Activated CD4-positive, alpha-beta T cell treated with anti-CD3 and anti-CD28 coated beads for 1 hour (primary cell): ENCODE results near the gene ATG7.

Experiments
- DNase-seq: peaks from one replicate; pipeline ENCODE4 v3.0.0-alpha.2; 2020

Gene ATG7

DNA sequence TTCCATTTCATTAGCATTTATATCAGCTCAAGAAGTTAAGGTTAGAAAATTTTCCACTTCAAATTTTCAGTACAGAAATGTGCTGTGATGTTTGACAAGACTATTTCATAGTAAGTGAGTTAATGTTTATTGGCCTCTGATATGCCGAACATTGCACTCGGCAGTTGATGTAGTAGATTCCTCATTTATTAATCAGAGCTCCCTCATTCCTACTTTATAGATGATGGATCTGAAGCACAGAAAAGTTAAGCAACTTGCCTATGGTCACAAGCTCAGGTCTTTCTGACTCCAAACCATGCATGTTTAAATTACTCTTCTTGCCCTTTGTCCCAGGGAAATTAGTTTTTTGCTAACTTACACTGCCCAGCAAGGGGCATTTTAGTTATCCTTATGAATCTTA lies 92.0 kb downstream of the ATG7 start:
- no peak for DNase-seq

DNA sequence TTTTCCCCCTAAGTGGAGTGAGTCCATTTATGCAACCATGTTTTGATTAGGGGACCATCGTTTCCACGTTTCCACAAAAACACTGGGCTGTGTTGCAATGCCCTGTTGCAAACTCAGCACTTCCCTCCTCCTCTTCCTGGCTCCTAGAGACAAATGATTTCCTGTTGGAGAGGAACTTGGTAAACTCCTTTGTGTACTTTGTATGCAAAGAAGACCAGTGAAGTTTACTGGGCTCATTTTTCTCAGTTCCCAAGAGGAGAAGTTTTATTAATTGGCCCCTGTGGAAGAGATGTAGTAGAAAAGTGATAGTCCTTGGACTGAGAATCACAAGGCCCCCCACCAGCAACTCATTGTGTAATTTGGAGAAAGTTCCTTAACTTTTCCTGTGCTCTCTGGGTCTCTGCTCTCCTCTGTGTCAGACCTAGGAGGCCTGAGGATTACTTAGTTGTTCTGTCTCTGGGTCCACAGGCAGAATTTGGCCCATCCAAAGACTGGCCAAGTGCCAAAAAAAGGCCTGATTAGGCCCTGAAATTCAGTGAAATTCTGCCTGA lies 95.0 kb downstream of the ATG7 start:
- DNase-seq: no peak

DNA sequence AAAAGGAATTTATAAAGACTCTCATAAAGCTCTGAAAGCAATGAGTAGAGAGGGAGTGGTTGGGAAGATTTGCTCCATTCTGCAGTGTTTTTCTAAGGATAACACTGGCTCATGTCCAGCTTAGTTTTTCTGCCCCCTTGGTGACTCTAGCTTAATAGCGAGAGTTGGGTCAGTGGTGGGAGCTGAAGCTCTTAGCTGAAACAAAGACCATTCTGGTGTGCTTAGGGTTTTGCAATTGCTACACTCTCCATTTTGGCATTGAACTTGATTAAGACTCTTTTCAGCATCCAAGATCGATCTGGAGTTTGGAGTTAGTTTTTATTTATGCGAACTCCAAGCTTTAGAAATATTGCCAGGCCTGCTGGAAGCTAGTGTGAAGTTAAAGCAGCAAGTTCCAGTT lies 98.0 kb downstream of the ATG7 start:
- no peak for DNase-seq

DNA sequence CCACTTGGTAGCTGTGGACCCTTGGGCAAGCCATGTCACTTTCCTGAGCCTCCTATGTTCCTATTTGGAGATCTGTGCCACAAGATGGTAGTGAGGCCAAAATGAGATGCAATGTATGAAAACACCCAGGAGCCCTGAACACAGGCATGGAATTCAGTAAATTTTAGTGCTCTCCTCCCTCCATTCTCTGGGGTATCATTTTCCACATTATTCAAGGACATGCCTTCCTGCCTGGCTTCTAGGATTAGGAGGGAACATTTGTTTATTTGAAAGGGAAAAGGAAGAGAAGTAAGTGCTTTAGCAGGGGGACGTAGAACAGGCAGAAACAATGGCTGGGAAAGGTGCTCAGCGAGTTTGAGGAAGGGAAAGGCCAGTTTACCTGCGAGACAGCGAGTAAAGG lies 98.8 kb downstream of the ATG7 start:
- DNase-seq: no peak

DNA sequence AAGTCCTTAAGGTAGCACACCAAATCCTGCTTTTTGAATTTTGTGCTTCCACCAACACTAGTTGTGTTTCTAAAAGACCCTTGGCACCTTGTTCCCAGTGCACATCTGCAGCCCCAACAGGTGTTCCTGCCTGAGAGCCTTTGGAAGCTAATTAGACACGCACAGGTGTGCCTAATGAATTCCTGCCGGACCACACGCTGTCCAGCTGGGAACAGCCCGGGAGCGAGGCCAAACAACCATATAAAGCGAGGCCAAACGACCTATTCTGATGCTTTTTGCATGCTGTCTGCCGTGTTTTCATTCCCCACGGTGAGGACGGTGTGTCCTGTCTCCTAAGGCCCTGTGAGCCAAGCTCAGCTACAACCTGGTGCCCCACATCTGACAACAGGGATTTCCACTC lies 99.5 kb downstream of the ATG7 start:
- DNase-seq: no peak

DNA sequence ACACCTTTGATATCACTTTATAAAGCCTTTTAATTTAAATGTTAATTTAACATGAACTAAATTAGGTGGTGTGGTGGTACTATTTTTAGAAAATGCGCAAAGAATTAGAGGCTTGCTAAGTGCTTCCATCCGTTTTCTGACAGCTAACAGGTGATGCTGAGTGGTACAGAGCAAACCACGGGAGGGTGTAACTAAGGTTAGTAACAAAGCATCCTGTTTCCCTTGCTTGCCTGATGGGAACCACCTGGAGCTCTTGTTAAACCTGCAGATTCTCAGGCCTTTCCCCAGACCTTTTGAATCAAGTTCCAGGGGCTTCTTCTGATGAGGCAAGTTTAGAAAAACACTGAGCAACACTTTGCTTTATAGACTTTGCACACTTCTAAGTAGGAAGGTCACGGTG lies 101.0 kb downstream of the ATG7 start:
- DNase-seq: no peak

DNA sequence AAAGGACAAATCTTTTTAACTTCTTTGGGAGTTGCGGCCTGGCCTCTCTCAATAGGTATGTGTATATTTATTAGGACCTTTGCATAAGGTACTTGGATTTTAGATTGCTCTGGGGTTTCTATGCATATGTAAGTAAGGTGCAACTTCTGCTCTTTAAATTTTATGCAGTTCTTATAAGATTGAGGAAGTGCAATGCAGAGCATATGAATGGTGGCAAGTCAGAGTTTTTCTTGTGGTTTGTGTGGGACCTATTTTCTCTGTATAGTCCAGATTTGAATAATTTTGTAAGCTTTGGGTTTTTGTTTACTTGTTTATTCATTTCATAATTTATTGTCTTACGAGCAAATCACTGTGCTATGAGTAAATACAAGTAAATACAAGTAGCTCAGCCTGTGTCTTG lies 101.5 kb downstream of the ATG7 start:
- no peak for DNase-seq

DNA sequence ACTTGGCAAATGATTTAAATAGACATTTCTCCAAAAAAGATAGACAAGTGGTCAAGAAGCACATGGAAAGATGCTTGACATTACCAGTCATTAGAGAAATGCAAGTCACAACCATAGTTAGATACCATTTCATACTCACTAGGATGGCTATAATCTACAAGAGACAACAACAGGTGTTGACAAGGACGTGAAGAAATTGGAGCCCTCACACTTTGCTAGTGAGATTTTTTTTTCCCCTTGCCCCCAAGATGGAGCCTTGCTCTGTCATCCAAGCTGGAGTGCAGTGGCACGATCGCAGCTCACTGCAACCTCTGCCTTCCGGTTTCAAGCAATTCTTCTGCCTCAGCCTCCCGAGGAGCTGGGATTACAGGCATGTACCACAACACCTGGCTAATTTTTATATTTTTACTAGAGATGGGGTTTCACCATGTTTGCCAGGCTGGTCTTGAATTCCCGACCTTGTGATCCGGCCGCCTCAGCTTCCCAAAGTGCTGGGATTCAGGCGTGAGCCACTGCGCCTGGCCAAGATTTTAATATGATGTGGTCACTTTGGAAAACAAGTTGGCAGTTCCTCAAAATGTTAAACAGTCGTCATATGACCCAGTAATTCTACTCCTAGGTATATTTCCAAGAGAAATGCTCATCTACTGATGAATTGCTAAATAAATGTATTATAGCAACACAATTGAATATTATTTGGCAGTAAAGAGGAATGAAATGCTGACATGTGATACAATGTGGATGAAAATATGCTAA lies 103.3 kb downstream of the ATG7 start:
- no peak for DNase-seq

DNA sequence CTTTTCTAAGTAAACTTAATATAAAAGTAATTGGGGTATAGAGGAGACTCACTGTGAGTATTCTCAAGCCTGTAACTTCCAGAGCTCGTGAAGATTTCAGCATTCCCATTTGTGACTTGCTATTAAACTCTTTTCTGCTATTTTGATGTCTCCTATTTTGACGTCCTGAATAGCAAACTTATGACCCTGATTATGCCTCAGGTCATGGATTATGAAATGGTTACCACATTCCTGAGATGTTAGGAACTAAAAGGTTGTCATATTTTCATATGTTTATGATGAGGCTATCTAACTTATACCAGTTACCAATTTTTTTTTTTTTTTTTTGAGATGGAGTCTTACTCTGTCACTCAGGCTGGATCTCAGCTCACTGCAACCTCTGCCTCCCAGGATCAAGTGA lies 105.5 kb downstream of the ATG7 start:
- no peak for DNase-seq

DNA sequence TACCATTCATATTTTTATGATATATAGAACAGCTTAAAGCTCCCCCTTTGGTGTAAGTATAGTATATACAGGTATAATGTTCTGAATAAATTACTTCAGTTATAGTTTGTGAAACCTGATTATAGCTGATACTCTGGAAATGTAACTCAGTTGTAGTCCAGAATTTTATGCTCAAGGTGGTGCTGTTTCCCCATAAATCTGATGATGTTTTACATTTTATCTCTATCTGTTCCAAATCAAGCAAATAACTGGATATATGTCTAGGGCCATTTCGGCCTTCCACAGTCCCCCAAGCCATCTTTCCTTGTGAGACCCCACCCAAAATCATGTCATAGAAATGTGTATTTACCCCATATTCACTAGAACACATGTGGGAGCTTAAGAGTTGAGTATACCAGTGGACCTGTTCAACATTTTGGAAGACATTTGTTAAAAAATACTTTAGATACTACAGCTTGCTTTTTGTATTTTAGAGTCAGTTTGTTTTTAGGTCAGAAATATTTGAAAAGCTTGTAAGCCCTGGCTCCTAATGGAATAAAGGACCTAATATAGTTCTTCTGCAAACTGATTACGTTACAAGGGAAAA lies 107.1 kb downstream of the ATG7 start:
- DNase-seq: no peak

DNA sequence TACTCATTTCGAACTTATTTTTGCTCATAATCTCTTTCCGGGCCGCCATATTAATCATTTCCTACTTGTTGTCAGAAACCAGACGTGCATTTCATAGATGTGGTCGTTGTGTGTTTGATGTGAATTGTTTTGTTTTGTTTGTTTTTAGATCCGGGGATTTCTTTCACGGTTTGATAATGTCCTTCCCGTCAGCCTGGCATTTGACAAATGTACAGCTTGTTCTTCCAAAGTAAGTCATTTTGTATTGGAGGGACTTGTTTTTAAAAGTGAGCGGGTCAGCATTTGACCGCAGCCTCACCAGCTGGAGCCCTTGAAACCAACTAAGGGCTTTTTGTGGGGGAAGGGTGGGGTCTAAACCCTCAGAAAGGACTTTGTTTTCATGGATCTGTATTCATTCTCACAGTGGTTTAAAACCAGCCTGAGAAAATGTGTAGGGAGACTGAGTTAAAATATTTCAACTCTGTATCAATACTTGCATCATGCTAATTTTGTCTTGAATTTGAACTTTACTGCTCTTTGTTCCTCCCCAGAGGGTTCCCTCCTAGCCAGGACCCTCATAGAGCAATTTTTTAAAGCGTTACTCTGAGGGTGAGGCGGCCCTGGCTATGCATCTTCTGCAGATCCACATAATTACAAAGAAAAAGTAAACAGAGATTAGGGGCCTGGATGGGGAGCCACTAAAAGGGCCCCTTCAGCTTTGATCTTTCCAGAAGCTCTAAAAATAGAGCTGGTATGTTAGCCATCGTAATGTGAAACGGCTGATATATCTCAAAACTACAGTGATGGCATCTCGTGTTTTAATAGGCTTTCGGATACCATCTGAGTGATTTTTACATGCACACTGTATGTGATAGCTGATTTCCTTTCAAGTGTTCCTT lies 107.9 kb downstream of the ATG7 start:
- no peak for DNase-seq

DNA sequence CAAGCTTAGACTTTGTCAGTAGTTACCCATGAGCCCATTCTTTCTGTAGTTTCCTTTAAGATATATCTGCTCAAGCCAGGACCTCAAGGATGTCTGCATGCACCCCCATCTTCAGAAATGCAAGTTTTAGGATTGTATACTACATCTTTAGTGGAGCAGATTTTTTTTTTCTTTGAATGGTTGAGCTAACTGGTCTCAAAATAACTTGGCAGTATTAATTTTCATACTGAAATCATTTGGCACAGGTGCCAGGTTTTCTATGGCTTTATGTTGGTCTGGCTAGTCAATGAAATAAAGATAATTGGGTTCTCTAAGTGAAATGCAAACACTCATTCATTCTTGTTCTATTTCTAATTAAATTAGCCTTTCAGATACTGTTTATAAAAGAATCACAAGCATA lies 108.9 kb downstream of the ATG7 start:
- DNase-seq: no peak

DNA sequence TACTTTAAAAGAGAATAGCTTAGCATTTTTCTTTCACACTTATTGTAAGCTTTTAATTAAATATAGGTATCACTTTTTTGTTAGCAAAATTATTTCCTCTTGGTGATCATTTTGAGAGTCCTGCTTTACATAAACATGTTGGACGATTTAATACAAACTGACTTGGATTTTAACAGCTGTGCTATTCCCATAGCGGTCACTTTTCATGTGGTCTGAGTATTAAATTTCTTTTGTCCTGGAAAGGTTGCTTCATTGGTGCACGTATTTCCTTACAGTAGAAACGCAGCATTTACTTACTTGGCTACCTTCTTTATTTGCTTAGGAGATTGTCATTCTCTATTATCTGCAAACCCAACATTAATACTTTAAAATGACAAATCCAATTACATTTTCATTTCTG lies 109.4 kb downstream of the ATG7 start:
- DNase-seq: no peak

DNA sequence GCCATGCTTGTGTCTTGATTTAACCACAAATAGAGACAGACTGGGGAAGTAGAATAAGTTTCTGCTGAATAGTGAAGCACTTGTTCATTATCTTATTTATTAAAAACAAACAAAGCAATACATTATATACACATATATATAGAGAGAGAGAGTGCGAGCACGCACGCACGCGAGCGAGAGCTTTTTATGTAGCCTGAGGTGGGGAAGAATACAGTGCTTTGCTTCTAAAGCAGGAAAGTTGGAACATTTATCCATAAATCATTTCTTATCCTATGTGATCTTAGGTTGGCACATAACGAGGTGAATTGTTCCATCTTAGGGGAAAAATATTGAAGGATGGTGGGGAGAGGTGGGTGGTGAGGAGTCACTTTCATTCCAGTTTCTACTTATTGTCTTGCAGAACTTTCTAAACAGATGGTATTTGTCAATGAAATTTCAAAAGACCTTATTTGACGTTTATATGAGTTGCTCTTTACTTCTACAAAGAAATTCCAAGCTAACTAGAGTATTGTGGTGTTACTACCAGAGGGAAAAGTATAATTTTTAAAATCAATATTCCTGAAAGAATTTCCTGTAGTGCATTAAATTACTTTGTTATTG lies 110.0 kb downstream of the ATG7 start:
- DNase-seq: no peak

DNA sequence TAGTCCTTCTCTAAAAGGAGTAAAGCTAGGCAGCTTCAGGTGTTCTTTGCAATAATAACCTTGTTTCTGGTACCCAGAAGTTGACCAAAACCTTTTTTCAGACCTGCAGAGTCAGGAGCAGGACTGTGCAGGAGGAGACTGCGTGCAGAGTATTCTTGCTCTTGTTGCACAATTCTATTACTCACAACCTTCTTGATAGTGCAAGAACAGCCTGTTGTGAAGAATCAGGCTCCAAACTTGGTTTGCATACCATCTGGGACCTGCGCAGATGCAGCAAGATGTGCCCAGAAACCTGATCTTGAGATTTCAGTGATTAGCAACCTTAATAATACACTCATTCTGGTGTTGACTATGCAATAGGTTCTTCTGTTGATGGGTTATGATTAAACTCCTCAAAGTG lies 111.9 kb downstream of the ATG7 start:
- no peak for DNase-seq

DNA sequence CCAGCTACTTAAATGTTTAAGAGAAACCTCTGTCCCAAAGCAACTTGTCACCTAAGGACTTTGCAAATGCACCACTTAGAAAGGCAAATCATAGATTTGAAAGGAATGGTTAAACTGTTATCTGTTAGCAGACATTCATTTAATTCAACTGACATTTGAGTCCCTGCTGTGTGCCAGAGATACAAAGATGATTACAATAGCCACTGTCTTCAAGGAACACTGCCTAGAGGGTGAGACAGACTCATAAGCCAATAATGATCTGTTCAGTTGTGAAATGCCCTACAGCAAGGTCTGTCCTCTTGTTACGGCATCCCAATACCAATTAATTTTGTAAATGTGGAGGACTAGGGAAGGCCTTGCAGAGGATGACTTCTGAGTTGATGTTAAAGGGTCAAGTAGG lies 113.1 kb downstream of the ATG7 start:
- no peak for DNase-seq

DNA sequence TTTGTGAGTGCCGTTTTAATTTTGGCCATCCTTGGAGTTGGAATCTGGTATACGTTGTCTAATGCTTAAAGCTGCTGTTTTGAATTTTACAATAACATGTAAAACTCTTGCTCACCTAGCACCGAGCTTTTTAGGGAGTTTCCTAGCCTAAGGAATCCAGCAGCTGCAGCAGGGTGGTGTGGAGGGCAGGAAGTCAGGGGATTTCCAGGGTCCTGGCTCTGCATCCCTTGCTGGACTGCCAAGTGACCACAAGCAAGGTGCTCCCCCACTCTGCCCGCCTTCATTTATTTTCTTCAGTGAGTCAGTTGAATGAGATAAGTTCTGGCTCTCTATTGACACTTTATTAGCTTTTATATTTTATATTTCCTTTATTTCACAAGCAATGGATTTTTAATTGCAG lies 113.7 kb downstream of the ATG7 start:
- no peak for DNase-seq

DNA sequence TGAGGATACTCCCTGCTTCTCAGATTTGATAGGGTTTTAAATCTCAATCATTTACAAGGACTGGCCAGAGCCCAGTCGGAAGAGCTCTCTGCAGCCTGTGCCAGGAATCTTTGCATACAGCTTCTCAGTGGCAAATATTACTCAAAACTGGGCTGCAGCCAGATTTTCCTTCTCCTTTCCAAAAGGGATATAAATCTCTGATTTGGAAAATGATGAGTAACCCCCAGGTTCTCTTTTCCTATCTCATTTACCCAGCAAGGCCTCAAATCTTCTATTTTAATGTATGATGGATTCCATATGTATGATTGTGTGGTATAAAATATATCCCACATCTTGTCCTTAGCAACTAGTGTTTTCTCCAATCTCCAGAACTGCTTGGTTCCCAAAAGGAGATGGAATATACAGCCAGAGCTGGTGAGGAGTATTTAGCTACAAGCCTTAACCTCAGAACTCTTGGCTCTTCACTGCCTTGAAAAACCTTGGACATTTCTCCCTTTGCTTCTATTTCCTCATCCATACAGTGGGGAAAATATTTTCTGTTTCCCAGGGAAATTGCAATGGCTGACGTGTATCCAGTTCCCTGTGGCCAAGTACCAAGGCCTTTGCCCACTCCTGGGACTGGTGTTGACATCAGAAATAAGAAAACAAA lies 114.4 kb downstream of the ATG7 start:
- no peak for DNase-seq

DNA sequence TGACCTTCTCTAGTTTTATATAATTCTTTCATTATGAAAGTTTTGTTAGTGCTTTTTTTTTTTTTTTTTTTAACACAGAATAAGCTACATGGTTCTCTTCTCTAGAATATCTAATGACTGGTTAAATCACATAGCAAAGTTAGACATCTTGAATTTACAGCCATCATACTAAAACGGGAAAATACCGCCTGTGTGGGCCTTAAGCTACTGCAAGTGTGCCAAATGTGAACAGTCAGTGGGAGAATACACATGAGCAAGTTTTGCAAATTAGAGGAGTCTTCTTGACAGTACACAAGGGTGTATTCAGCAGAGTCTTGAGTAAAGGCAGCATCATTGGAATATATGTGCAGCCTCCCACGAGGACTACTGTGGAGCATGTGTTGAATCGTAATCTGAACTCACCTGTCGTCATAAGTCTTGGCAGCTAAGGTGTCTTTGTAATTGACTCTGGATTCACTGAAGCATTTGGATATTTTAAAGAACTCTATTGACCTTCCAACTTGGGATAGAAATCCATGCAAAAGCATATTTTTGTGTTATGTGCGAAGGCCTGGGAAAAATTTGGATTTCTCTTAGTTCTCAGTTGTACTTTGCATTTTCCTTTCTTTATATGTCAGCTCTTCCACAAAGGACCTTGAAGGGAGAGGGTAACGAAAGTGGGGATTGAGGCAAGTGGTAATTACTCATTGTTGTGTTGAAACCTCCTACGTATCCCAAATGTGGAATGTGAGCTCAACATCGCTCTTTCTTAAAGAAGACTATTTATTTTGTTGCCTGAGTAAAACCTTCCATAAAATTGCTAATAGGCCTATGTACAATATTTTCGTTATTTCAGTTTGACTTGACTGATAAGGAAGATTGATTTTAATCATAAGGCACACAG lies 117.4 kb downstream of the ATG7 start:
- no peak for DNase-seq

DNA sequence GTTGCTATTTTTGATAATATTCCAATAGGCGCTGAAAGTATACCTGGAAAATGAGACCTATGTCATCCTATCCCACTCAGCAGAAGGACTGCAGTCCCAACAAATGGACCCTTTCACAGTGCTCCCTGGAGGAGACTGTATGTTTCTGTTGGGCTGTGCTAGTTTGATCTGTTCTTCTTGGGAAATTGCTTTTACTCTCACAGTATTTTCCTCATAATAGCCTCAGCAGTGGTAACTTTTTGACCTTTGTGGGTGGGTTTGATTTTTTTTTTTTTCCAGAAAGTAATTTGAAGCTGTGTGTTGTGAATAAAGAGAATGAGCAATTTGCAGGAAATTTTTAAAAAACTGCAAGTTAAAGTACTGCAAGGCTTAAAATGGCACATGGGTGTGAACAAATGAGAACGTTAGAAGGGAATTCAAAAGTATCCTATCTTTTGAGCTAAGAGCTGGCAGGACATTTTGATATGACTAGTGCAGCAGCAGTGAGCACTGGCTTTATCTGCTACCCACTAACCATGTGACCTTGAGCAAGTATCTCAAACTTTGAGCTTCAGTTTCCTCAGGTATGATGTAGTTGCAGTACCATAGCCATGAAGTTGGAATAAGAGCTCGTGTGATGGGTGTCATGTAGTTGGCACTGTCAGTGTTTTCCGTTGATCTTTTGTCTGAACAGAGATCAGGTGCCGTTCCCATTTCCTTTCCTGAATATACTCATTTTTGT lies 118.4 kb downstream of the ATG7 start:
- no peak for DNase-seq
